Measurements from ENCODE around the gene FPR2. TPM values are rescaled to one million over a fixed set of nuclear protein-coding genes. Genes with fewer than 3 reads are reported as not detected.
A peak's percentile ranks its signal among the peaks of the same experiment; 100 is the strongest.
"Not testable (repeated sequence)": the region's sequence is repeated elsewhere in the genome, so short reads cannot be mapped to it uniquely, and the experiment has no call there.

Gene FPR2
- total RNA-seq, 4 donors from 2014 or later = not detected

GRCh38 chr19:51766461-51766860 lies 5.5 kb downstream of the FPR2 start:
- Histone ChIP-seq H3K9me3 (no peaks in the 10 kb centered on the region), H3K27me3 (no peaks in the 10 kb centered on the region), H3K36me3 (no peaks in the 10 kb centered on the region), H3K27ac (no peak overlapping the region), H3K4me1 (no peaks in the 10 kb centered on the region), H3K4me3 (no peak overlapping the region)
- in situ Hi-C loops (cut with MboI; ENCODE audit: low pct_ligation_motif_present in 1 of 4, low pct_unique_long_range_greater_than_20kb in 1 of 4, low sequenced_read_pairs in 3 of 4) = no loop called here
- TF ChIP-seq, protein P1, sequence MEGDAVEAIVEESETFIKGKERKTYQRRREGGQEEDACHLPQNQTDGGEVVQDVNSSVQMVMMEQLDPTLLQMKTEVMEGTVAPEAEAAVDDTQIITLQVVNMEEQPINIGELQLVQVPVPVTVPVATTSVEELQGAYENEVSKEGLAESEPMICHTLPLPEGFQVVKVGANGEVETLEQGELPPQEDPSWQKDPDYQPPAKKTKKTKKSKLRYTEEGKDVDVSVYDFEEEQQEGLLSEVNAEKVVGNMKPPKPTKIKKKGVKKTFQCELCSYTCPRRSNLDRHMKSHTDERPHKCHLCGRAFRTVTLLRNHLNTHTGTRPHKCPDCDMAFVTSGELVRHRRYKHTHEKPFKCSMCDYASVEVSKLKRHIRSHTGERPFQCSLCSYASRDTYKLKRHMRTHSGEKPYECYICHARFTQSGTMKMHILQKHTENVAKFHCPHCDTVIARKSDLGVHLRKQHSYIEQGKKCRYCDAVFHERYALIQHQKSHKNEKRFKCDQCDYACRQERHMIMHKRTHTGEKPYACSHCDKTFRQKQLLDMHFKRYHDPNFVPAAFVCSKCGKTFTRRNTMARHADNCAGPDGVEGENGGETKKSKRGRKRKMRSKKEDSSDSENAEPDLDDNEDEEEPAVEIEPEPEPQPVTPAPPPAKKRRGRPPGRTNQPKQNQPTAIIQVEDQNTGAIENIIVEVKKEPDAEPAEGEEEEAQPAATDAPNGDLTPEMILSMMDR (IDR thresholded peaks at IDR 0.05) = no peak
- TF ChIP-seq POLR2AphosphoS5 (IDR thresholded peaks at IDR 0.05) = no peak
- intact Hi-C loops (cut with DNase I; ENCODE audit: low total_unique reads) = no loop called here
- no peak for DNase-seq
- WGBS, 2 donors (ENCODE audit: low coverage in 1 of 2) = 60 to 62% methylated on average over 3 to 5 of the region's 5 CpGs

- no peaks in the 10 kb centered on the region for H3K27me3 ChIP-seq
- no peaks in the 10 kb centered on the region for H3K9me3 ChIP-seq
- in situ Hi-C loops (cut with MboI; ENCODE audit: low pct_ligation_motif_present in 1 of 4, low pct_unique_long_range_greater_than_20kb in 1 of 4, low sequenced_read_pairs in 3 of 4) = no loop called here
- no peaks in the 10 kb centered on the region for H3K36me3 ChIP-seq
- no peak for TF ChIP-seq POLR2A (IDR thresholded peaks at IDR 0.05)
- TF ChIP-seq EP300 (IDR thresholded peaks at IDR 0.05; ENCODE audit: low read depth) = no peak
- TF ChIP-seq, protein P1 (IDR thresholded peaks at IDR 0.05) = no peak
- no peak for TF ChIP-seq POLR2AphosphoS5 (IDR thresholded peaks at IDR 0.05)
- H3K4me1 ChIP-seq = no peaks in the 10 kb centered on the region
- intact Hi-C loops (cut with DNase I; ENCODE audit: low total_unique reads) = loop anchor here (10.0 kb wide), 1 partner anchor 297 kb away; the partner anchor contains the start of gene CEACAM18
- no peak overlapping the region for H3K4me3 ChIP-seq
- DNase-seq = no peak
- 41 to 43% methylated on average over 10 of the region's 10 CpGs for WGBS, 2 donors (ENCODE audit: low coverage in 1 of 2)
- peak overlapping the region in 1 of 4 donors; percentile 15 for H3K27ac ChIP-seq
Measured at GRCh38 chr19:51771376-51772130, 10.6 kb downstream of the FPR2 start.

DNA sequence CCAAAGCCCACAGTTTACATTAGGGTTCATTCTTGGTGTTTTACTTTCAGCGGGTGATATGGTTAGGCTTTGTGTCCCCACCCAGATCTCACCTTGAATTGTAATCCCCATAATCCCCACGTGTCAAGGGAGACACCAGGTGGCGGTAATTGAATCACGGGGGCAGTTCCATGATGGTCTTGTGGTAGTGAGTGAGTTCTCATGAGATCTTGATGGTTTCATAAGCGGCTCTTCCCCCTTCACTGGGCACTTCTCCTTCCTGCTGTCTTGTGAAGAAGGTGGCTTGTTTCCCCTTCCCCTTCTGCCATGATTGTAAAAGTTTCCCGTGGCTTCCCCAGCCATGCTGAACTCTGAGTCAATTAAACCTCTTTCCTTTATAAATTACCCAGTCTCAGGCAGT lies 12.0 kb downstream of the FPR2 start:
- 59 to 67% methylated on average over 1 to 6 of the region's 6 CpGs for WGBS, 2 donors (ENCODE audit: low coverage in 1 of 2)
- H3K27ac ChIP-seq = no peak overlapping the region
- in situ Hi-C loops (cut with MboI; ENCODE audit: low pct_ligation_motif_present in 1 of 4, low pct_unique_long_range_greater_than_20kb in 1 of 4, low sequenced_read_pairs in 3 of 4) (no loop called here), intact Hi-C loops (cut with DNase I; ENCODE audit: low total_unique reads) (loop anchor here (10.0 kb wide), 1 partner anchor 298 kb away; the partner anchor contains the start of gene CEACAM18)
- no peaks in the 10 kb centered on the region for H3K9me3 ChIP-seq
- H3K27me3 ChIP-seq = no peaks in the 10 kb centered on the region
- H3K36me3 ChIP-seq = no peaks in the 10 kb centered on the region
- H3K4me3 ChIP-seq = no peak overlapping the region
- TF ChIP-seq, protein P1 (IDR thresholded peaks at IDR 0.05) = no peak
- TF ChIP-seq POLR2A (IDR thresholded peaks at IDR 0.05) (no peak), POLR2AphosphoS5 (IDR thresholded peaks at IDR 0.05) (no peak), EP300 (IDR thresholded peaks at IDR 0.05; ENCODE audit: low read depth) (no peak)
- peaks cover 0 to 5% (median 0%) of the 10 kb centered on the region in 4 donors for H3K4me1 ChIP-seq
- no peak for DNase-seq

DNA sequence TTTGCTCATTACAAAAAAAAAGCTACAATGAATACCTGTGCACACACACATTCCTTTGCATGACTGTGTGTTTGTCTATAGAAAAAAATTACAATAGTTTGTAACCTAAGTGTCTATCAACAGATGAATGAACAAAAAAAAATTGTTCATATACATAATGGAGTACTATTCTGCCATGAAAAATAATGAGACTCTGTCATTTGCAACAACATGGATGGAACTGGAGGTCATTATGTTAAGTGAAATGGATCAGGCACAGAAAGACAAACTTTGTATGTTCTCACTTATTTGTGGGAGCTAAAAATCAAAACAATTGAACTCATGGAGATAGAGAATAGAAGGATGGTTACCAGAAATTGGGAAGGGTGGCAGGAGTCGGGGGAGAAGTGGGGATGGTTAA lies 15.6 kb downstream of the FPR2 start:
- 92 to 100% methylated on average over 1 of the region's 1 CpG for WGBS, 2 donors (ENCODE audit: low coverage in 1 of 2)
- not testable (repeated sequence) for H3K4me1 ChIP-seq, H3K36me3 ChIP-seq, DNase-seq, H3K27me3 ChIP-seq, H3K27ac ChIP-seq, H3K9me3 ChIP-seq, H3K4me3 ChIP-seq
- intact Hi-C loops (cut with DNase I; ENCODE audit: low total_unique reads) = loop anchor here (10.0 kb wide), 1 partner anchor 302 kb away; the partner anchor contains the start of gene CEACAM18
- in situ Hi-C loops (cut with MboI; ENCODE audit: low pct_ligation_motif_present in 1 of 4, low pct_unique_long_range_greater_than_20kb in 1 of 4, low sequenced_read_pairs in 3 of 4) = loop anchor here in 1 of 4 donors (25.0 kb wide), 1 partner anchor 314 kb away; the partner anchor contains the start of gene SIGLEC8
